K562 (cell line): ENCODE data around the gene NPFFR1. TPM values are rescaled to one million over a fixed set of nuclear protein-coding genes. Genes with fewer than 3 reads are reported as not detected.

Experiments
- CAMTA2 ChIP-seq: fragments of 250-450 bp; sonication (Bioruptor Pico); conservative IDR thresholded peaks from 2 replicates; pipeline ENCODE4 v1.5.1; 2022
- CCAR2 ChIP-seq: fragments of 200-400 bp; formaldehyde crosslinking; IDR thresholded peaks from 2 replicates; pipeline ENCODE4 v1.6.1; 2017; ENCODE audit warnings: mild to moderate bottlenecking, low read depth, low read length
- ERF ChIP-seq: fragments of 450-650 bp; formaldehyde crosslinking; IDR thresholded peaks from 2 replicates; pipeline ENCODE4 v1.4.0; 2020; ENCODE audit warnings: mild to moderate bottlenecking, mixed read lengths
- HMGN3 ChIP-seq: IDR thresholded peaks from 2 replicates; pipeline ENCODE4 v1.6.1; 2011; ENCODE audit warnings: borderline replicate concordance, low read depth, mild to moderate bottlenecking, mixed read lengths, low read length; ENCODE audit not compliant: insufficient read length; ENCODE audit errors: extremely low read depth
- KLF16 ChIP-seq: IDR thresholded peaks from 2 replicates; pipeline ENCODE4 v1.6.1; 2016; ENCODE audit warnings: antibody characterized with exemption
- PHB2 ChIP-seq: fragments of 450-650 bp; IDR thresholded peaks from 2 replicates; pipeline ENCODE4 v1.6.1; 2017; ENCODE audit warnings: low read depth
- POLR2G ChIP-seq: fragments of 200-400 bp; formaldehyde crosslinking; IDR thresholded peaks from 2 replicates; pipeline ENCODE4 v1.6.1; 2017; ENCODE audit warnings: low read depth, mild to moderate bottlenecking, antibody characterized with exemption, low read length, moderate library complexity
- POLR2H ChIP-seq: IDR thresholded peaks from 2 replicates; pipeline ENCODE4 v1.6.1; 2016; ENCODE audit warnings: missing genetic modification characterization, low read depth, mild to moderate bottlenecking, control low read depth, missing compliant biosample characterization, moderate library complexity
- RFX1 ChIP-seq: fragments of 450-650 bp; IDR thresholded peaks from 2 replicates; pipeline ENCODE4 v1.6.1; 2016; ENCODE audit warnings: mild to moderate bottlenecking, moderate library complexity
- RUNX1 ChIP-seq: sonication (generic); IDR thresholded peaks from 2 replicates; pipeline ENCODE4 v1.6.1; 2016; ENCODE audit warnings: antibody characterized with exemption, low read depth
- SIN3A ChIP-seq, 2 experiments: fragments of 150-350 bp in 1 of 2; IDR thresholded peaks; 2 replicates each; pipeline ENCODE4 v1.6.1; 2011 to 2016; ENCODE audit warnings: borderline replicate concordance in 2 of 2, low read depth in 2 of 2, low read length in 2 of 2, mild to moderate bottlenecking in 2 of 2, moderate library complexity in 2 of 2; ENCODE audit not compliant: control insufficient read depth in 1 of 2
- TFAP4 ChIP-seq: sonication (generic); formaldehyde crosslinking; IDR thresholded peaks from 2 replicates; pipeline ENCODE4 v1.8.0; 2022; ENCODE audit warnings: missing genetic modification reagents, mild to moderate bottlenecking, moderate library complexity, borderline replicate concordance
- ZBTB26 ChIP-seq: fragments of 450-650 bp; formaldehyde crosslinking; IDR thresholded peaks from 2 replicates; pipeline ENCODE4 v1.4.0; 2022; ENCODE audit warnings: missing genetic modification characterization
- ZNF609 ChIP-seq: sonication (generic); formaldehyde crosslinking; IDR thresholded peaks from 2 replicates; pipeline ENCODE4 v1.8.1; 2023; ENCODE audit warnings: missing genetic modification reagents, mild to moderate bottlenecking, borderline replicate concordance
- polyA plus RNA-seq, 8 experiments: library from polyadenylated mRNA; depleted of rRNA in 4 of 8; stranded (reverse) in 5 of 8; unstranded in 3 of 8; fragments of >200 nt; fragmentation: Nextera tagmentation in 2 of 8; fragmentation: Illumina TruSeq in 1 of 8; extraction: Ambion mirVana in 2 of 8; extraction: Trizol in 1 of 8; gene quantifications; 2 replicates each; pipeline versions ENCODE4 v1.2.1 to v1.2.3, GENCODE V29; 2011 to 2014; ENCODE audit warnings: inconsistent platforms in 1 of 8, missing spikeins in 1 of 8
- total RNA-seq, 7 experiments: library from RNA; depleted of rRNA in 6 of 7; stranded (reverse); fragments of >200 nt in 6 of 7; fragmentation: Illumina TruSeq in 2 of 7; extraction: Trizol in 2 of 7; gene quantifications; 2 replicates each; pipeline versions ENCODE4 v1.2.1 to v1.2.3, GENCODE V29; 2011 to 2021; ENCODE audit warnings: low replicate concordance in 1 of 7
- TF ChIP-seq, protein P1 (sequence below): fragments of 450-650 bp; IDR thresholded peaks from 2 replicates; pipeline ENCODE4 v1.6.1; 2016; ENCODE audit warnings: borderline replicate concordance

Gene NPFFR1
- total and polyA plus RNA-seq, 9 of the 15 experiments (the other 6 are each of a cell fraction or from before 2014, with no cell fraction given), result under 0.01 TPM; not detected in 8

- TF ChIP-seq, protein P1, sequence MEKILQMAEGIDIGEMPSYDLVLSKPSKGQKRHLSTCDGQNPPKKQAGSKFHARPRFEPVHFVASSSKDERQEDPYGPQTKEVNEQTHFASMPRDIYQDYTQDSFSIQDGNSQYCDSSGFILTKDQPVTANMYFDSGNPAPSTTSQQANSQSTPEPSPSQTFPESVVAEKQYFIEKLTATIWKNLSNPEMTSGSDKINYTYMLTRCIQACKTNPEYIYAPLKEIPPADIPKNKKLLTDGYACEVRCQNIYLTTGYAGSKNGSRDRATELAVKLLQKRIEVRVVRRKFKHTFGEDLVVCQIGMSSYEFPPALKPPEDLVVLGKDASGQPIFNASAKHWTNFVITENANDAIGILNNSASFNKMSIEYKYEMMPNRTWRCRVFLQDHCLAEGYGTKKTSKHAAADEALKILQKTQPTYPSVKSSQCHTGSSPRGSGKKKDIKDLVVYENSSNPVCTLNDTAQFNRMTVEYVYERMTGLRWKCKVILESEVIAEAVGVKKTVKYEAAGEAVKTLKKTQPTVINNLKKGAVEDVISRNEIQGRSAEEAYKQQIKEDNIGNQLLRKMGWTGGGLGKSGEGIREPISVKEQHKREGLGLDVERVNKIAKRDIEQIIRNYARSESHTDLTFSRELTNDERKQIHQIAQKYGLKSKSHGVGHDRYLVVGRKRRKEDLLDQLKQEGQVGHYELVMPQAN, result peak; percentile 93
- peak; percentile 6; the same call in 1 of the 2 replicates for TF ChIP-seq ZNF609 (CRISPR knock-in tag)
- TF ChIP-seq PHB2, result no peak
- TF ChIP-seq KLF16, result 0 out of 2 replicates have a peak, but pooled peaks have one; percentile 28
- TF ChIP-seq POLR2G, result peak; percentile 94
- TF ChIP-seq CCAR2, result no peak
- TF ChIP-seq POLR2H, result peak; percentile 51; the same call in 1 of the 2 replicates
- peak; percentile 82 to 94 for TF ChIP-seq SIN3A (IDR thresholded peaks at IDR 0.05; ENCODE audit: borderline replicate concordance in 2 of 2, control insufficient read depth in 1 of 2, low read depth in 2 of 2, low read length in 2 of 2)
- peak; percentile 58; the same call in 1 of the 2 replicates for TF ChIP-seq CAMTA2
- peak; percentile 87 for TF ChIP-seq HMGN3
- TF ChIP-seq ERF (CRISPR knock-in tag), result peak; percentile 78
- TF ChIP-seq RFX1, result no peak
- peak; percentile 84 for TF ChIP-seq TFAP4 (CRISPR knock-in tag)
- TF ChIP-seq ZBTB26 (CRISPR knock-in tag), result peak; percentile 88; the same call in 1 of the 2 replicates
- no peak for TF ChIP-seq RUNX1
Measured at GRCh38 chr10:70233109-70233938, 50.5 kb downstream of the NPFFR1 start, which contains the start of gene PPA1 (continued).
